Adrenal gland (tissue), 12 donors: Measurements from ENCODE around the gene THSD7B. TPM values are rescaled to one million over a fixed set of nuclear protein-coding genes. Genes with fewer than 3 reads are reported as not detected.

Experiments used
- DNase-seq, 7 donors: peaks; one replicate each; pipeline ENCODE4 v3.0.0-alpha.2; 2019 to 2020
- H3K27ac ChIP-seq, 5 donors: fragments of 200-600 bp; sonication (generic) in 4 of 5; 1 replicate in 3 of 5; 2 replicates in 2 of 5; pipeline versions ENCODE4 v1.5.1 to v1.8.0; 2016 to 2020; ENCODE audit warnings: mild to moderate bottlenecking in 1 of 5
- H3K27me3 ChIP-seq: fragments of 200-600 bp; 2 replicates; pipeline ENCODE4 v1.8.0; 2021
- H3K36me3 ChIP-seq, 2 donors: fragments of 200-600 bp; replicated peaks in 1 of 2; 1 replicate in 1 of 2; 2 replicates in 1 of 2; pipeline versions ENCODE4 v1.5.1 to v1.8.0; 2018 to 2022
- H3K4me1 ChIP-seq, 2 donors: fragments of 200-600 bp; replicated peaks in 1 of 2; 1 replicate in 1 of 2; 2 replicates in 1 of 2; pipeline versions ENCODE4 v1.5.1 to v1.8.0; 2018 to 2021
- H3K4me3 ChIP-seq, 4 donors: fragments of 200-600 bp; sonication (generic) in 3 of 4; one replicate each; pipeline ENCODE4 v1.5.1; 2016 to 2018
- H3K9me3 ChIP-seq, 3 donors: fragments of 200-600 bp; sonication (generic) in 1 of 3; replicated peaks in 1 of 3; 1 replicate in 2 of 3; 2 replicates in 1 of 3; pipeline versions ENCODE4 v1.5.1 to v1.8.0; 2016 to 2021
- CTCF ChIP-seq, 6 experiments: fragments of 450-650 bp in 4 of 6; fragments of 200-600 bp in 2 of 6; sonication (generic) in 1 of 6; IDR thresholded peaks; 1 replicate in 5 of 6; 2 replicates in 1 of 6; pipeline versions ENCODE4 v1.5.1 to v1.8.0; 2016 to 2021; ENCODE audit warnings: antibody characterized with exemption in 6 of 6, mild to moderate bottlenecking in 2 of 6, moderate library complexity in 1 of 6
- POLR2A ChIP-seq, 2 donors: fragments of 450-650 bp; IDR thresholded peaks; one replicate each; pipeline ENCODE4 v1.6.1; 2017; ENCODE audit warnings: antibody characterized with exemption in 2 of 2, mild to moderate bottlenecking in 2 of 2, moderate library complexity in 1 of 2
- WGBS, 4 donors: extraction: QIAGEN DNeasy Blood & Tissue Kit in 2 of 4; methylation state at CpG; one replicate each; pipeline versions ENCODE4 v1.1.5 to v1.1.7; 2013 to 2017; 5-methylcytosine and 5-hydroxymethylcytosine counted together
- intact Hi-C, 2 donors: fragments of 100-400 bp; cut with DNase I; formaldehyde crosslinking; loops; one replicate each; pipeline versions ENCODE4 v1.14.1 to v1.15.0; 2022 to 2023
- polyA plus RNA-seq, 3 donors: library from polyadenylated mRNA; stranded (reverse); fragments of 200-250 nt in 2 of 3; fragments of 350-450 nt in 1 of 3; fragmentation: Illumina TruSeq in 1 of 3; extraction: RNeasy Lipid Tissue Mini Kit (QIAGEN cat#74804) in 1 of 3; gene quantifications; one replicate each; pipeline ENCODE4 v1.2.3, GENCODE V29; 2013 to 2014
- total RNA-seq, 9 donors: library from RNA; depleted of rRNA in 4 of 9; stranded (reverse); fragments of >200 nt in 4 of 9; fragments of 120-200 nt in 1 of 9; fragmentation: NEBNext Ultra II Directional in 1 of 9; extraction: Animal tissue kit (Norgen Biotek cat#: 25700) in 1 of 9; gene quantifications; one replicate each; pipeline versions ENCODE4 v1.1.0 to v1.2.4, GENCODE V29; 2013 to 2023
- donor health status: healthy with polysubstance abuse.
- donor health status: Bipolar disorder and iron deficiency.
- donor health status: DM: yes; HTN: yes; CAD: no.
- donor health status: DM: no; HTN: no; CAD: no.
- donor health status: DM: no; HTN: no; CAD: no.
- donor health status: DM: yes; HTN: yes; CAD: no.

THSD7B gene
- total and polyA plus RNA-seq, 12 donors, result under 0.01 to 0.44 (median 0.12) TPM; not detected in 4

DNA sequence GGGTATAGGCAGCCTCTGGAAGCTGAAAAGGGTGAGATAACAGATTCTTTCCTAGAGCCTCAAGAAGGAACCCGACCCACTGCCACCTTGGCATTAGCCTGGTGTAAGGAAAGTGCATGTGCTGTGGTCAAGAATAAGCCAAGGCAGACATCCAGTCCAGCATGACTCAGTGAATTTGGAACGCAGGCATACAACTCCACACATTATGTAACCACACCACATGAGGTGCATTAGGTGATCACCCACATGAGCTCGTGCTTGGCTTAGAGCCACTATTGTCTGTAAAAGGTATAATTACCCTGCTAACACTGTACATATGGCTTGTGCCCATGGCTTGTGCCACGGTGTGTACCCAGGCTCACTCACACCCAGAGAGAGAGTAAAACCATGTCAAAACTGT, 615.3 kb downstream of the THSD7B start:
- TF ChIP-seq CTCF (IDR thresholded peaks at IDR 0.05), result no peak
- no peak for TF ChIP-seq POLR2A (IDR thresholded peaks at IDR 0.05)
- Histone ChIP-seq H3K36me3 (no peaks in the 10 kb centered on the region), H3K4me1 (no peaks in the 10 kb centered on the region), H3K27ac (no peak overlapping the region), H3K9me3 (no peaks in the 10 kb centered on the region), H3K4me3 (no peak overlapping the region), H3K27me3 (no peaks in the 10 kb centered on the region)
- DNase-seq, result no peak
- WGBS, 4 donors, result 39 to 77% (median 55%) methylated on average over 4 of the region's 4 CpGs
- intact Hi-C loops, result no loop called here

DNA sequence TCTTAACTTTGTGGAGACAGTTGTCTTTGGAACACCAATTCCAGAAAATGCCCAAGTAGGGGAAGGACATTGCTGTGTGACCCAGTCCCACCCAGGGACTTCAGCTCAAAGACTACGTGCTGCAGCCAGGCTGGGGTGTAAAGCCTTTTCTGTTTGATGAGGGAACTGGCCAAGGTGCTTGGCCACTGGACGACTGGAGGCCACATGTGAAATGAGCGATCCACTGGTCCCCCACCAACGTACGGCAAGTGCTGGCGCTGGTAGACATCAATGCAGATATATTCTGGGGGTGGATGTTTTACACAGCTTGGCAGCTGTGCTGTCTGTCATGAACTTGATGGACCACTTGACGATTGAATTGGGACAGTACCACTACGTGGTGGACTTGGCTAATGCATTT, 616.4 kb downstream of the THSD7B start:
- no peaks in the 10 kb centered on the region for H3K27me3 ChIP-seq
- WGBS, 4 donors, result 80 to 95% (median 84%) methylated on average over 7 to 8 of the region's 8 CpGs
- H3K27ac ChIP-seq, result no peak overlapping the region
- no peaks in the 10 kb centered on the region for H3K9me3 ChIP-seq
- H3K4me1 ChIP-seq, result no peaks in the 10 kb centered on the region
- TF ChIP-seq CTCF (IDR thresholded peaks at IDR 0.05) (no peak), POLR2A (IDR thresholded peaks at IDR 0.05) (no peak)
- no peak for DNase-seq
- no peak overlapping the region for H3K4me3 ChIP-seq
- intact Hi-C loops, result no loop called here
- no peaks in the 10 kb centered on the region for H3K36me3 ChIP-seq

DNA sequence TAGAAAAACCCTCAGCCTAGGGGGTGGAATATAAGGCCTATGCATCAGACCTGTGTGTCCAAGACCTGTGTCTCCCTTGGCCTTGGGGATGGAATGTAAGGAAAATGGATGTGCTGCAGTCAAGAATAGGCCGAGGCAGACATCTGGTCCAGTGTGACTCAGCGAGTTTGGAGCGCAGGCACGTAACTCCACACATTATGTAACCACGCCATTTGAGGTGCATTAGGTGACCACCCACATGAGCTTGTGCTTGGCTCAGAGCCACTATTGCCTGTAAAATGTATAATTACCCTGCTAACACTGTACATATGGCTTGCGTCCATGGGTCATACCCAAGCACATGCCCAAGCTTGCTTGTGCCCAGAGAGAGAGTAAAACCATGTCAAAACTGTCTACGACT, 618.0 kb downstream of the THSD7B start:
- Histone ChIP-seq H3K36me3 (no peaks in the 10 kb centered on the region), H3K4me1 (no peaks in the 10 kb centered on the region), H3K27me3 (no peaks in the 10 kb centered on the region), H3K27ac (no peak overlapping the region), H3K4me3 (no peak overlapping the region), H3K9me3 (no peaks in the 10 kb centered on the region)
- intact Hi-C loops, result no loop called here
- DNase-seq, result no peak
- WGBS, 4 donors, result 88 to 93% (median 90%) methylated on average over 7 of the region's 7 CpGs
- no peak for TF ChIP-seq CTCF (IDR thresholded peaks at IDR 0.05)
- no peak for TF ChIP-seq POLR2A (IDR thresholded peaks at IDR 0.05)

DNA sequence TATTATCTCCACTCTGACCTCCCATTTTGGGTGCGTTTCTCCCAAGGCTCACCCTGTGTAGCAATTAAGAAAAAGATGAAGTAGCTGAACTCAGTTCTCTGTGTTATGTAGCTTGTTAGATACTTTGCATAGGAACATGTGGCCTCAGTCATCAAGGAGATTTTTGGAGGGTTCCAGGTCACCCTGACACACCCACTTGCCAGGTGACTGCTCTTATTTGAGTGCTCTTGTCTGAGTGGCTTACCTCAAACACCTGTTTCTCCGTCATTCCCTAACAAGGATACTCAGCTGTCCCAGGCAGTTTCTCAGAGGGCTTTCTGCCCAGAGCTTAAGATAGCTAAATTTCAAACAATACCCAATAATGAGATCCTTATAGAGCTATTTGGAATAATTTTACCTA, 621.7 kb downstream of the THSD7B start:
- intact Hi-C loops, result no loop called here
- Histone ChIP-seq H3K27me3 (no peaks in the 10 kb centered on the region), H3K9me3 (no peaks in the 10 kb centered on the region), H3K36me3 (no peaks in the 10 kb centered on the region), H3K4me1 (no peaks in the 10 kb centered on the region), H3K4me3 (no peak overlapping the region), H3K27ac (no peak overlapping the region)
- TF ChIP-seq CTCF (IDR thresholded peaks at IDR 0.05) (no peak), POLR2A (IDR thresholded peaks at IDR 0.05) (no peak)
- no peak for DNase-seq
- 74 to 83% (median 77%) methylated on average over 2 of the region's 2 CpGs for WGBS, 4 donors
